DMS153 treated with DMSO at 0.1 percent for 48 hours (cell line): ENCODE results near the gene CECR2.
A peak's percentile ranks its signal among the peaks of the same experiment; 100 is the strongest.
"Not testable (repeated sequence)": the region's sequence is repeated elsewhere in the genome, so short reads cannot be mapped to it uniquely, and the experiment has no call there.

ENCODE experiments used
- DNase-seq: peaks from one replicate; lab custom pipeline; 2025; ENCODE audit not compliant: unreplicated experiment; lab: John Stamatoyannopoulos, UW

The CECR2 gene

GRCh38 chr22:17501679-17502285 lies 132.5 kb downstream of the CECR2 start:
- peak; percentile 82 for DNase-seq

GRCh38 chr22:17508110-17508509 lies 138.8 kb downstream of the CECR2 start:
- no peak for DNase-seq

GRCh38 chr22:17512960-17513359 lies 143.7 kb downstream of the CECR2 start:
- no peak for DNase-seq

GRCh38 chr22:17513612-17514011 lies 144.4 kb downstream of the CECR2 start:
- DNase-seq: no peak

- no peak for DNase-seq
Observed at GRCh38 chr22:17514084-17514483, 144.8 kb downstream of the CECR2 start.

- no peak for DNase-seq
Observed at GRCh38 chr22:17518406-17518805, 149.1 kb downstream of the CECR2 start.

- DNase-seq: not testable (repeated sequence)
Observed at GRCh38 chr22:17521971-17522370, 152.7 kb downstream of the CECR2 start.

- DNase-seq: no peak
Observed at GRCh38 chr22:17523925-17524324, 154.7 kb downstream of the CECR2 start.

- no peak for DNase-seq
Observed at GRCh38 chr22:17536269-17536668, 167.0 kb downstream of the CECR2 start.

- DNase-seq: no peak
Observed at GRCh38 chr22:17537155-17537554, 167.9 kb downstream of the CECR2 start.

- no peak for DNase-seq
Observed at GRCh38 chr22:17540481-17540880, 171.2 kb downstream of the CECR2 start.

GRCh38 chr22:17541476-17541875 lies 172.2 kb downstream of the CECR2 start:
- no peak for DNase-seq

- DNase-seq: no peak
Observed at GRCh38 chr22:17542452-17542851, 173.2 kb downstream of the CECR2 start.

GRCh38 chr22:17548010-17548755 lies 178.9 kb downstream of the CECR2 start:
- DNase-seq: no peak

GRCh38 chr22:17548756-17549035 lies 179.4 kb downstream of the CECR2 start:
- no peak for DNase-seq

GRCh38 chr22:17549183-17549582 lies 179.9 kb downstream of the CECR2 start:
- no peak for DNase-seq

GRCh38 chr22:17549655-17550054 lies 180.4 kb downstream of the CECR2 start:
- no peak for DNase-seq

- DNase-seq: no peak
Observed at GRCh38 chr22:17552737-17553136, 183.5 kb downstream of the CECR2 start.

GRCh38 chr22:17554814-17555213 lies 185.6 kb downstream of the CECR2 start:
- no peak for DNase-seq

GRCh38 chr22:17559188-17559587 lies 189.9 kb downstream of the CECR2 start:
- no peak for DNase-seq

- no peak for DNase-seq
Observed at GRCh38 chr22:17562906-17563870, 193.9 kb downstream of the CECR2 start, which contains the start of gene SLC25A18. TSS of gene SLC25A18 (plus strand) at chr22:17563498. CDS start at chr22:17579945, 16,447 bp downstream.

GRCh38 chr22:17563936-17564391 lies 194.7 kb downstream of the CECR2 start:
- no peak for DNase-seq
